Amniotic epithelial cell (primary cell): ENCODE results near the gene LEMD1.
"Not testable (repeated sequence)": the region's sequence is repeated elsewhere in the genome, so short reads cannot be mapped to it uniquely, and the experiment has no call there.

ENCODE experiments used
- DNase-seq: peaks from one replicate; pipeline ENCODE4 v3.0.0-alpha.2; 2010; ENCODE audit warnings: low read depth

LEMD1 gene

DNA sequence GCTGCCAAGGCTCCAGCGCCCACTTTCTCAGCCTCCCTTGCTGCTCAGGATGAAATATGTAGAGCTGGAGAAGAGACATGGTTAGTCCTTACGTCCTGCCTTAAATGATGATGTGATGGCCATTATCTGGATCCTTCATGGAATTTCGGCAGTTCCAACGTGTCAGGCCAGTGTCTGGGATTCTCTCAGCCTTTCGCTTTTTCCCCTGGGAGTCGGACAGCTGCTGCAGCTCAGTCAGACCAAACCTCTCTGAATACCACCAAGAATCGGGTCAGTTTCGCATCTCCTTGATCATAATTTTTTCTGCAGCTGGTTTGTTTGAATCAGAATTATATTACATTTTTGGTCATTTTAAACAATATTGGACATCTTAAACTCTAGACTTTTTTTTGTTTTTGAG lies 42.8 kb downstream of the LEMD1 start:
- no peak for DNase-seq

DNA sequence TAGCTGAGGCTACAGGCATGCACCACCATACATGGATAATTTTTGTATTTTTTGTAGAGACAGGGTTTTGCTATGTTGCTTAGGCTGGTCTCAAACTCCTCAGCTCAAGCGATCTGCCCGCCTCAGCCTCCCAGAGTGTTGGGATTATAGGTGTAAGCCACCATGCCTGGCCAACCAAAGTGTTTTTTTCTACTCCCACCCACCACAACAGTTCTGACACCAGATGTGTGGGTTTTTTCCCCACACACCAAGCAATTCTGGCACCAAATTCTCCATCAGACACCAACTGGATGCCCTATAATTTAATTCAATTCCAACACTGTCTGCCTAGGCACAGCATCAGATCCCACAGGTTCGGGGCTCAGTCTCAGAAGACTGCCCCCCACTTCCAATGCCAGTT lies 44.5 kb downstream of the LEMD1 start:
- no peak for DNase-seq

DNA sequence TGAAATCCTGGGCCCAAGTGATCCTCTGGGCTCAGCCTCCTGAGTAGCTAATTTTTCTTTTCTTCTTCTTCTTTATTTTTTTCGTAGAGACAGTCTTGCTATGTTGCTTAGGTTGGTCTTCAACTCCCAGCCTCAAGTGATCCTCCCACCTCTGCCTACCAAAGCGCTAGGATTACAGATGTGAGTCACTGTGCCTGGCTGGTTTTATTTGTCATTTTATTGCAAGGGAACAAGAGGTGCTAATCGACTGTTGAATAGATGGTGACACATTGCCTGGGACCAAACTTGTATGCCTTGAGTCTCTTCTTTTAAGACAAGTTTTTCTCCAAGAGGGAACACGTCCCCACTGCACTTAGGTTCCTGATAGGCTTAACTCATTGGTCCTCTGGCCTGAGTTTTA lies 45.1 kb downstream of the LEMD1 start:
- DNase-seq: peak; percentile 63

DNA sequence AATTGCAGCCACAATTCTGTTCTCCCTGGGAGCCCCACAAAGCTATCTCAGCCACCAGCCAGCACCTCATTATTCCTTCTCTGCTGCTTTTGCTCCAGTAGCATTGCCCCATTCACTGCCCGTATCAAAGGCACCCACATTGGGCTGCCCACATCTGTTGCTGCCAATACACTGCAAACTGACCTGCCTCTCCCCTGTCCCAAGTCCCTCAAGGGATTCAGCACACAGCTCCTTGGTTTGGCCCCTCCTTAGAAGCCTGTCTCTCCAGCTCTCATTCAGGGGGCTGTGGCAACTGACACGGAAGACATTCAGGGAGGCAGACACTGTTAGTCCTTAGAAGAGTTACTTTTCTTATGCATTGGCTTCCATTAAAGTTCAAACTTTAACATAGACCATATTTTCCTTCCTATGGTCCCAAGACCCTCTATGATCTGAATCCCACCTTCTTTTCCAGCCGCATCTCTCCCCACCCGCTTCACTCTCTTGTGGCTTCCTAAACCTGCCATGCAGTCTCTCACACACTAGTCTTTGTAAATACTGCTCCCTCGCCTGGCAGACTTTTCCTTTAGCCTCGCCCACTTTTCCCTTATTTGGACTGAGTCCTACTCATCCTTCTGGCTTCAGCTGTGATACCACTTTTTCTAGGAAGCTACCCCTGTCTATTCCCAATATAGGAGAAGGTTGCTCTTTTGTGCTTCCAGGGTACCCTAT lies 45.9 kb downstream of the LEMD1 start:
- DNase-seq: peak; percentile 67

DNA sequence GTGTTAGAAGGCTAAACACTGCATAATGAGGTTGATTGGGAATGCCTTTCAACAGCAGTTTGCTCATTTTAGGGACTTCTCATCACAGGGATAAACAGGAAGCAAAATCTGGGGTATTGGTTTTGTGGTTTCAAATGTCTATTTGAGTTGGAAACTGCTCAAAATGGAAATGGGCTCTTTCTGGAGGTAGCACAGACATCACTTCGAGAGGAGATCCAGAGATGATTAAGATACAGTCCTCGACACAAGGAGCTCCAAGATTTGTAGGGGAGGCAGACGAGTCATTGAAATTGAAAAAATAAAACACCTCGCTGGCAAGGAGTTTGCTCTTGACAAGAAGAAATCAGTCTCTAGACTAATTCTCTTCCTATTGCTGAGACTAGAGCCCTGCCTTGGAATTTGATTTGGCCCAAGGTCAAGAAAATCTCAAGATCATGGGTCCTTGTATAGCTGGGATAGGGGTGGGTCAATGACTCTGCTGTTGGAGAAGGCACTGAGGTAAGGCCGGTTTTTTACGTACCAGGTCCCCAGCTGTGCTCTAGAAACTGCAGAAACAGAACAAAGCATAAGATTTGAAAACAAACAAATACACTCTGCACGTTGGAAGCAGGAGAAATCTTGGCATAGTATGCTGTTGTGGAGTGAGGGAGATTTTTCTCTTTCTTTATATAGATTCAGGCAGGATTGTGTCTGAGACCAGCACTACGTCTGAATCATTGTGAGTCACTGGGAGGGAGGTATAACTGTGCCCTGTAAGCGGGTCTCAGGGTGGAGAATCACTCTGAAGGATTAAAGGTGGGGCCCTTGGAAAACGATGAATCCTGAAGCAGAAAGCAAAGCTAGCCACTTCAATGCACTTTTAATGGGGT lies 47.4 kb downstream of the LEMD1 start:
- peak; percentile 85 for DNase-seq

DNA sequence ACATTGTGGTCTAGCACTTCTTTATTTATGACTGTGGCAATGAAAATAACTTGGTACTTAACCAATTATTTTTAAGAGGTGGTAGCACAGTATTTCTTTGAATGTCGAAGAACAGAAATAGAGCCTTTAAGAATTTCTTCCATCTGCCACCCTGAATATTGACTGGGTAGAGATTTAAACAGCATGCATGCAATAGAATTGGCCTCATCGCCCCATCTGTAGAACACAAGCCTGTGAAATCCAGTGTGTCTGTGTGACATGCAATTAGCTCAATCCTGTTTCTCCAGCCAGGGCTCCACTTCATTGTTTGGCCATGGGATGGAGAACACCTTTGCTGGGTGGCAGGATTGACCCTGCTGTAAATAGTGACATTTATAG lies 48.1 kb downstream of the LEMD1 start:
- DNase-seq: no peak

DNA sequence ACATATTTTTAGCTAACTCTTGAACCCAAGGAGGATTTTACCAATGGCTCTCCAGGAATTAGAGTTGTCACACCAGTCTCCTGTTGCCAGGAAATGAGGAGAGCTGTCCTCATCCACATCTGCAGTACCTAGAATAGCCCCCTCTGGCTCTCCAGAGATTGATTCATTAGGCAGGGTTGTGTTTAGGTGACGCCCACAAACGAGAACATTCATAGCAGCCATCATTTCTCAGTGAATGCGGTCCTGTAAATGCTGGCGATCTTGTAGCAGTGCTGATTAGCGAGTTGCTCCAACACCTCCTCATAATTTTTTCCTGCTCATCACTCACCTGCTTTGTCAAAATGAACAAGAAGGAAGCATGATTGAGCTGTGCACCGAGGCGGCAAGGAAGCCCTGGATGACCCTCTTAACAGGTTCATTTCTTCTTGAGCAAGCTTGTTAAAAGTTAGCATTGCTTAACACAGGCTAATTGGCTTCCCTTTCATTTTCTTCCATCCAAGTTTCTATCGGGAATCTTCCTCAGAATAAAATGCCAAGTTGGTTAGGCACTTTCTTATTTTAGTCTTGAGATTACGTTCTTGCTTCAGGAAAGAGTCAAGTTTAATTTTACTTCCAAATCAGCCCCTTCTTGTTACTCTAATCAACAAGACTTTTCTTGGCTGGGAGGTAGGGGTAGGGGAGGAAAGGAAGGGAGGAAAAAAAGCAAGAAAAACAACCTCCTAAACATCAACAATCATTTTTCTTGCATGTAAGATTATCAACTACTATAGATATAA lies 48.6 kb downstream of the LEMD1 start:
- DNase-seq: peak; percentile 43

DNA sequence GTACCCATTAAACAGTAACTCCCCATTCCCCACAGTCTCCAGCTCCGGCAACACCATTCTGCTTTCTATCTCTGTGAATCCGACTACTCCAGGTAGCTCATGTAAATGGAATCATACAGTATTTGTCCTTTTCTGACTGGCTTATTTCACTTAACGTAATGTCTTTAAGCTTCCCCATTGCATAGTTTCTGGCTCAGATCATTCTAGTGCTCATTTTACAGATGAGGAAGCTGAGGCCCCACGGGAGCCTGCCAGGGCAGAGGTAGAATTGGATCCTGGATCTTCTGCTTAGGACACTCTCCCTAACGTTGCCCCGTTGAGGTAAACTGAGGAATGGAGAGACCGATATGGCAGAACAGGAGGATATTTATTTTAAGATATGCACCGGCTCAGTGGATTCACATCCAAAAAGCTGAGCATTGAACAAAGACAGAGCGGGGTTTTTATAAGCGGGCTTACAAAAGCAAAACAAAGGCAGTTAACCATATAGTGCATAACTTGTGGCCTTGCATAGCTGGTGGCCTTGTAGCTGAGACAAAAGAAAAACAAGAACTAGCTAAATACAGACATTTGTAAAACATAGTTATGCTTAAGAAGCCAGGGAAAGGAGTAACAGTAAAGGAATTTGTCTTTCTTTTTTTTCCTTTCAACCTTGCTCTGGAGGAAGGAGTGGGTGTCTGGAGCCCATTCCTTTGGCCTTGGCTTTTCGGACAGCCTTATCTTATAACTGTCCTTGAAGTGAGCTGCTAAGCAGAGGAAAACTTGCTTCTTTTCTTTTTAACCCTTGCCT lies 49.8 kb downstream of the LEMD1 start:
- peak; percentile 93 for DNase-seq

DNA sequence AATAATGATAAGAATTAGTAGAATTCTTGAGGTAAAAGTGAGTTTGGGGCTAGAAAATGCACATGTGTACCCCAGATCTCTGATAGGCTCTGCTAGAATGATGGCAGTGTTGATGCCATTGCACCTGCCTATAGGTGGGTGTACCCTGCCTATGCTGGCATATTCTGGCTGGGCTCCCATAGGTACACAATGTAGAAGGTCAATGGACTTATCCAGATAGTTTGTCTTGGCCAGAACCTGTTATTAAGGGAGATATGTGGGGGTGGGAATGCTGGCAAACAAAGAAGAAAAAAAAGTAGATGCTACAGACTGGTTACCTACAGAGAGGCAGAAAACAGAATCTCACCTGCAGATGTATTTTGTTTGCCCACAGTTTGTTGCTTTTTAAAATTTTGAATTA lies 51.1 kb downstream of the LEMD1 start:
- DNase-seq: no peak

DNA sequence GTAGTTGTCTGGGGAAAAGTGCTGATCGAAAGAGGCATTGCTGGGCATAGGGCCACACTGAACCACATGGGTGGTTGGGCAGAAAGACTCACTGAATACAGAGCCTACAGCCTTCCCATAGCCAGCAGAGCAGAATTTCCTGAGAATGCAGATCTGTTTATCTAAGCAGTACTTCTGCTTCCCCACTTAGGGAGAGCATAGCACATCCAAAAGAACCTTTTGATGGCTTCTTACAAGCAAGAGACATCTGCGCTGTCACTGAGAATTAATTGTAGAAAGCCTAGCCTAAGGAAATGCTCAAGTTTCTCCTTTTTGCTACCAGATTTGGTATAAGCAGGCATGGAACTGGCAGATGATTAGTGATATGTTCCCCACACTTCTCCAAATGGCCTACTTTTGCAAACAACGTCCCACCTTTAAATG lies 52.1 kb downstream of the LEMD1 start:
- no peak for DNase-seq

DNA sequence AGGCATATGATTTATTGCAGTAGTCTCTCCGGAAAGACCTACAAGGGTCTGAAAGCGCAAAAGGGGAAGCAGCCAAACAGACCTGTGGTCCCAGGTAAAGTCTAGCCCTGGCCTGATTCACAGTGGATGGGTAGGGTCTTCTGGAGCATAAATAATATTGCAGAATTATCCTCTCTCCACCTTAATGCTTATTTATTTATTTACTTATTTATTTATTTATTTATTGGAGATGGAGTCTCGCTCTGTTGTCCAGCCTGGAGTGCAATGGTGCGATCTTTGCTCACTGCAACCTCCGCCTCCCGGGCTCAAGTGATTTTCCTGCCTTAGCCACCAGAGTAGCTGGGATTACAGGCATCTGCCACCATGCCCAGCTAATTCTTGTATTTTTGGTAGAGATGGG lies 53.4 kb downstream of the LEMD1 start:
- DNase-seq: no peak

DNA sequence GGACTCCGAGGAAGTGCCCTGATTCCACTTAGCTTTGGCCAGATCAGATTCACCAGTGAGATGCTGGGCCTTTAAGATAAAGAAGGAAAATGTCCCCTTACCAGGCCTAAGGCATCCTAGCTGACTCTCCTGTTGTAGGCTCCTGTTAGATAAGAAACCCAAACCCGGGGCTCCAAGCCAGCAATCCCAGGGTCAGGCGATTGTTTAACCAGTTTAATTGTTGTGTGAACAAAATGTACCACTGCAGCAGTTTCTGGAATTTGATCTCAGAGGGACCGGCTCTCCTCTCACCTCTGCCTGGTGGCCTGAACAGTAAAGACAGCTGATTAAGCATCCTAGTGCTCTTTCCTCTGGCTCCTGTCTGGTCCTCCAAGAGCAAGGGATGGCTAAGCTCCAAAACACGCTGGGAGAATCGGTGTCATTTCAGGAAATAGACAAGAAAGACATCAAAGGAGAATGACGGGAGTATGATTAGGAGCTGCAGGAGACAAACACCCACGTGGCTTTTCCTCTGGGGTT lies 55.9 kb downstream of the LEMD1 start:
- DNase-seq: no peak

DNA sequence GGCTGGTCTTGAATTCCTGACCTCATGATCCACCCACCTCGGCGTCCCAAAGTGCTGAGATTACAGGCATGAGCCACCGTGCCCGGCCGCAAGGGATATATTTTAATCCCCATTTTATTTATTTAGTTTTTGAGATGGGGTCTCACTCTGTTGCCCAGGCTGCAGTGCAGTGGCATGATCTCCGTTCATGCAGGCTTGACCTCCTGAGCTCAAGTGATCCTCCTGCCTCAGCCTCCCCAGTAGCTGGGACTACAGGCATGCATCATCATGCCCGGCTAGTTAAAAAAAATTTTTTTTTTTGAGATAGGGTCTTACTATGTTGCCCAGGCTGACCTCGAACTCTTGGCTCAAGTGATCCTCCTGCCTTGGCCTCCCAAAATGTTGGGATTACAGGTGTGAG lies 56.8 kb downstream of the LEMD1 start:
- not testable (repeated sequence) for DNase-seq

DNA sequence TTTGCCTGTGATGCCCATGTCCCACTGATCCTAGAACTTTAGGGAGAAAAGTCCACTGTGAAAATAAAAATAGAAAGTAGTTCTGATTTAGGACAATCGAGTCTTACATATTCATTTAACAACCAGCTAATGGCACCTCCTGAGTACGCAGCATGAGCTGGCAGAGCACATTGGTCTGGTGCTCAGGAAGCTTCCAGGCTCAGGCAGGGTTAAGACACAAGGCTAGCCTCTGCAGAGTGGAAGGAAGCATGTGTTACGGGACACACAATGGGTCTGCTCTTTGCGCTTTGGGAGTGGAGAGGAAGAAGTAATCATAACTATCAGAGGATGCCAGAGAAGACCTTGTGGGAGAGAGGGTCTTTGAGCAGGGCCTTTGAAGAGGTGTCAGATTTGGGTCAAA lies 61.0 kb downstream of the LEMD1 start:
- DNase-seq: no peak

DNA sequence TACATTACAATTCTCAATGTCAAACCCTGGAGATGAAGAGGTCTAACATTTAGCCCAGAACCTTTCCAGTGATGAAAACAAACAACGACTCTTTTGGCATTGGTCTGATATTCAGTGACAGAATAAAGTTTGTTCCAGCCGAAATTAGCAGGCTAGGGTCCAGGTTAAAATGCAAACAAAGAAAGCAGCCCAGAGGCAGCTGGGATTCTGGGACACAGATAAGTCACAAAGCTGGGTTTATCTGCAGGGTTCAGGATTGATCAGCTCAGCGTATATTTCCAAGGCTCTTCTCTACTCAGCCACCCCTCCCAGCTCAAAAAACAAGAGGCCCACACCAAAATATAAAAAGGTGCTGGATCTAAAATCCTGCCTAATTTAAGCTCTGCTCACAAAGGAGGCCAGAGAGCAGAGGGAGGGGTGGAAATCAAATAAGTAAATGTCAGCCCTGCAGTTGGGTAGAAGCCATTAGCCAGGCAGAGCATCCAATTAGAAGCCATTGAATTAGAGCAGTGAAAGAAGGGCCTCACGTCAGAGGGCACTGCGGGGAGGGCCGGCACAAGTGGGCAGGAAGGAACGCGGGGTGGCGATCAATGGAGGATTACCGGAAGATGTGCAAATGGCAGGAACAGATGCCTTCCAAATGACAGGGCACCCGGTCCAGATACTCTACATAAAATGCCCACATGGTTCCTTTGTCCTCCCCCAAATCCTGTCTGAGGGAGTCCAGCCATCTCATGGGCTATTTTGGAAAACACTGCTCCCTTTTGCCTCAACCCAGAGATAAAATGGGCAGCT lies 61.9 kb downstream of the LEMD1 start:
- no peak for DNase-seq

DNA sequence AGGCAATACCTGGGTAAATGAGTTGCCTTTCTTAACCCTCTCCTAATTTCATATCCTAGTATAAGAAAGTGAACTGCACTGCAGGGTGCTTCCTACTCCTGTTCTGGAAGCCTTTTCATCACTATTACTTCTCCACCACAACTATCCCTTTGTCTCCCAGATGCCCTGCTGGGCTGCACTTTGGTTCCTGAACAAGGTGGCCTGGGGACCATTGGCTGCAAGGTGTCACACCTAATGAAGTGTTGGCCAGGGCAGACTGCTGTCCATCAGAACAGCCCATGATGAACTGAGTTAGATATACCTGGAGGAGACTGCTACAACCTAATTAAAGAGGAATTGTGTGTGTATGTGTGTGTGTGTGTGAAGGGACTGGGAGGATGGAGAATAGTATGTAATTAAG lies 63.3 kb downstream of the LEMD1 start:
- no peak for DNase-seq

DNA sequence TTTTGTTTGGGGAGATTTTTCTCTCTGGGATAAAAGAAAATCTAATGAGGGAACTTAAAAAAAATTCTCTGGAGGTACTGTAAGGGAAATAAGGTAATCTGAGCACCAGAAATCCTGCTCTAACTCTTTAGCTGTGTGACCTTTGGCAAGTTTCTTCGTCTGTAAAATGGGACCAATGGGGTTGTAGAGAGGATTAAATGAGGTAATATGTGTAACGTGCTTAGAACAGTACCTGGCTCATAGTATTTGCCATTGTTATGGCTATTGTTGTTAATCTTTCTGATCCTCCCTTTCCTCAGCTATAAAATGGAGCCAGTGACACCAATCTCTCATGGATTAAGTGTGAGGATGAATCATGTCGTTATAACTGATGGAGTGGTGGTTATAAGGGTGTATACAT lies 64.3 kb downstream of the LEMD1 start:
- DNase-seq: no peak

DNA sequence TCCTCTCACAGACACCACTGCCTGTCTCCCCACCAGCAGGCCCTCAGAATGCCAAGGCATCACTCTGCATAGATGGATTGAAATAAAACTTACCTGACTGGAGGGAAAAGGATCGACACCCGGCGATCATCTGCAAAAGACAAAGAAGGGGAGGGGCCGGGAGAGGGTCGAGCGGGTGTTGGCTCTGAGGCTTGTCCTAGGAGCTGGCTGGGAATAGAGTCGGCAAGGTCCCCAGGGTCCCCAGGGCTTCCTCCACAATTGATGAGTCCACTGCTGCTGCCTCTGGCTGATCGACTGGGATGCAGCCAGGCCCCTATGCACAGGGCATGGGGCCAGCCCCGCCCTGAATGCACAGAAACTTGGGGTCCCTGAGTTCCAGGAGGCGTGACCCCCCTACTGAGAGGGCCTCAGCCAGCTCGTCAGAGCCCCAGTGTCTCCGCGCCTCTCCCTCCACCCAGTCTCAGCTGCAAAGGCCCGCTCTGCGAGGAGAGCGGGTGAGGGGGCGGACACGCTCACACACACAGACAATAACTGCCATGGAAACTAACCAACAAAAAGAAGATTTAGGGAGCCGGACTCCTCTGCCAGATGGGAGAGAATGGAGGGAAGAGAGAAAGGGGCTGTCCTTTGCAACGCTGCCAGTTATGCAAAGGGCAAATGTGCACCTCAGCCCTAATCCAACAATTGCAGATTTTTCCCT lies 65.3 kb downstream of the LEMD1 start, which contains the start of gene KLHDC8A:
Gene KLHDC8A, minus strand, starts transcription at position 483 of the 700 bp plus-strand sequence. CDS start 13,318 bp downstream, outside the sequence.
- DNase-seq: peak; percentile 21

DNA sequence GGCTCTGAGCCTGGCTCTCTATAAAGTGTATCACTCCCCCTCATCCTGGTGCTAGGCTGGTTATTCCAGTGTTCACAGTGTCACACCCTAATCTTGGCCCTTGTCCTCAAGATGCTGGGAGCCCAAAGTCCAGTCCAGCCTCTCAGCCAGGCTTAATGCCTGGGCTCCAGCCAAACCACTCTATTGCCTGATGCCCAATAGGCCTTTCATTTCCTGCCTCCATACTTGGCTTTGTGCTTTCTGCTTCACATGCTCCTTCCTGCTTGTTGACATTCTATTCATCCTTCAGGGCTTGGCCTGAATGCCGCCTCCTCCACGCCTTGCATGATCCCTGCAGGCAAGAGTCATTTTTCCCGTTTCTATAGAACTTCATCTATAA lies 66.8 kb downstream of the LEMD1 start:
- peak; percentile 68 for DNase-seq
